K562 (cell line): ENCODE results near the gene NEDD4L. TPM values are rescaled to one million over a fixed set of nuclear protein-coding genes. Genes with fewer than 3 reads are reported as not detected.

ENCODE experiments used
- ATAC-seq: fragments of 200-7000 bp; cut with Tn5 transposase; 3 replicates; pipeline ENCODE4 v1.9.1; 2020; ENCODE audit warnings: moderate library complexity
- BruUV-seq: library from RNA; stranded (reverse); fragments of 400-500 nt; replicated peaks from 2 replicates; lab custom pipeline; 2021; lab: Mats Ljungman, UMichigan
- CTCF ChIA-PET: fragments of 300-600 bp; formaldehyde crosslinking; extraction: SDS; loops from one replicate; lab custom pipeline; 2021; ENCODE audit warnings: low intra/inter-chr PET ratio; lab: Yijun Ruan, JAX
- POLR2A ChIA-PET: fragments of 300-600, 350-650 bp; sonication (Branson Sonifier 250); formaldehyde crosslinking; extraction: SDS; loops from one replicate; lab custom pipeline; 2021; ENCODE audit warnings: antibody characterized with exemption, inconsistent platforms; lab: Yijun Ruan, JAX
- DNase-seq, 4 experiments: peaks; one replicate each; pipeline versions ENCODE4 v3.0.0 to v3.0.0-alpha.2; 2011 to 2018; ENCODE audit warnings: low spot score in 3 of 4, mixed read lengths in 3 of 4; ENCODE audit errors: extremely low read depth in 1 of 4
- FAIRE-seq: peaks from 2 replicates; lab custom pipeline; 2011; peaks lifted over from hg19 to GRCh38; lab: Jason Lieb, UNC
- H2AFZ ChIP-seq: 2 replicates; pipeline ENCODE4 v1.6.0; 2011; ENCODE audit warnings: low read depth, low read length, control low read depth, inconsistent platforms
- H3K27ac ChIP-seq: fragments of 200-600 bp; 3 replicates; pipeline ENCODE4 v1.8.0; 2011; ENCODE audit warnings: low read depth, mild to moderate bottlenecking, control low read depth, inconsistent platforms, low read length, moderate library complexity, mixed read lengths; ENCODE audit errors: extremely low read depth
- H3K27me3 ChIP-seq, 2 experiments: fragments of 300-600 bp in 1 of 2; 2 replicates in 1 of 2; 3 replicates in 1 of 2; pipeline versions ENCODE4 v1.6.0 to v1.8.0; 2011; ENCODE audit warnings: inconsistent platforms in 2 of 2, low read length in 2 of 2, mild to moderate bottlenecking in 1 of 2, mixed read lengths in 1 of 2, moderate library complexity in 1 of 2; ENCODE audit not compliant: control insufficient read depth in 2 of 2, insufficient read depth in 2 of 2
- H3K36me3 ChIP-seq: fragments of 300-600 bp; 3 replicates; pipeline ENCODE4 v1.8.0; 2011; ENCODE audit warnings: mild to moderate bottlenecking, low read length, inconsistent platforms; ENCODE audit not compliant: control insufficient read depth, insufficient read depth
- H3K4me1 ChIP-seq, 2 experiments: fragments of 200-600 bp in 1 of 2; replicated peaks in 1 of 2; 2 replicates in 1 of 2; 3 replicates in 1 of 2; pipeline versions ENCODE4 v1.5.1 to v1.8.0; 2011; ENCODE audit warnings: inconsistent platforms in 2 of 2, low read length in 2 of 2, mild to moderate bottlenecking in 1 of 2, mixed read lengths in 1 of 2, moderate library complexity in 1 of 2; ENCODE audit not compliant: control insufficient read depth in 2 of 2, insufficient read depth in 2 of 2
- H3K4me2 ChIP-seq: 2 replicates; pipeline ENCODE4 v1.6.1; 2011; ENCODE audit warnings: low read length, control low read depth, inconsistent platforms, mixed read lengths; ENCODE audit not compliant: insufficient read depth
- H3K4me3 ChIP-seq: fragments of 200-600 bp; sonication (generic), shearing (Covaris generic); 2 replicates; pipeline ENCODE4 v1.5.1; 2016; ENCODE audit warnings: control low read depth, inconsistent platforms
- H3K79me2 ChIP-seq: fragments of 200-600 bp; 3 replicates; pipeline ENCODE4 v1.8.0; 2011; ENCODE audit warnings: low read length, inconsistent platforms; ENCODE audit not compliant: control insufficient read depth, insufficient read depth
- H3K9ac ChIP-seq, 2 experiments: 2 replicates each; pipeline versions ENCODE4 v1.6.0 to v1.6.1; 2011; ENCODE audit warnings: low read depth in 2 of 2, low read length in 2 of 2, control low read depth in 1 of 2, inconsistent platforms in 1 of 2, mild to moderate bottlenecking in 1 of 2, mixed read lengths in 1 of 2; ENCODE audit not compliant: insufficient read depth in 1 of 2
- H3K9me1 ChIP-seq: one replicate; pipeline ENCODE4 v1.6.0; 2011; ENCODE audit warnings: inconsistent platforms, mild to moderate bottlenecking, low read length, moderate library complexity; ENCODE audit not compliant: control insufficient read depth, insufficient read depth
- H3K9me3 ChIP-seq: replicated peaks from 2 replicates; pipeline ENCODE4 v1.5.1; 2011; ENCODE audit warnings: low read depth, low read length, inconsistent platforms; ENCODE audit not compliant: control insufficient read depth, insufficient read depth
- H4K20me1 ChIP-seq: replicated peaks from 2 replicates; pipeline ENCODE4 v1.6.1; 2011; ENCODE audit warnings: low read length, inconsistent platforms, mixed read lengths; ENCODE audit not compliant: control insufficient read depth, insufficient read depth
- CBX3 ChIP-seq, 2 experiments: IDR thresholded peaks; 1 replicate in 1 of 2; 2 replicates in 1 of 2; pipeline ENCODE4 v1.6.1; 2012; ENCODE audit warnings: inconsistent platforms in 2 of 2, low read length in 2 of 2, borderline replicate concordance in 1 of 2, control low read depth in 1 of 2
- CTBP1 ChIP-seq: fragments of 450-650 bp; IDR thresholded peaks from 2 replicates; pipeline ENCODE4 v1.6.1; 2016; ENCODE audit warnings: borderline replicate concordance
- DPF2 ChIP-seq: fragments of 450-650 bp; IDR thresholded peaks from 2 replicates; pipeline ENCODE4 v1.6.1; 2016
- FOSL1 ChIP-seq: fragments of 200-800 bp; sonication (Bioruptor generic); conservative IDR thresholded peaks from 2 replicates; pipeline ENCODE4 v1.6.1; 2016; ENCODE audit warnings: missing genetic modification characterization, missing compliant biosample characterization
- HNRNPUL1 ChIP-seq: fragments of 200-400 bp; formaldehyde crosslinking; IDR thresholded peaks from 2 replicates; pipeline ENCODE4 v1.6.1; 2017; ENCODE audit warnings: low read length
- ID3 ChIP-seq, 2 experiments: fragments of 250-450 bp in 1 of 2; fragments of 450-650 bp in 1 of 2; sonication (Bioruptor Pico) in 1 of 2; IDR thresholded peaks; 2 replicates each; pipeline versions ENCODE4 v1.6.1 to v1.8.0; 2016 to 2021; ENCODE audit warnings: mild to moderate bottlenecking in 2 of 2, moderate library complexity in 2 of 2, missing compliant biosample characterization in 1 of 2, missing genetic modification characterization in 1 of 2
- MEIS2 ChIP-seq: fragments of 450-650 bp; IDR thresholded peaks from 2 replicates; pipeline ENCODE4 v1.6.1; 2014; ENCODE audit warnings: mild to moderate bottlenecking; ENCODE audit not compliant: partially characterized antibody
- PCBP2 ChIP-seq: fragments of 200-400 bp; formaldehyde crosslinking; IDR thresholded peaks from 2 replicates; pipeline ENCODE4 v1.6.1; 2018; ENCODE audit warnings: low read length, low read depth, mild to moderate bottlenecking, moderate library complexity; ENCODE audit not compliant: poor library complexity, severe bottlenecking
- PREB ChIP-seq: sonication (generic); formaldehyde crosslinking; IDR thresholded peaks from 2 replicates; pipeline ENCODE4 v1.8.1; 2023; ENCODE audit warnings: mild to moderate bottlenecking, missing genetic modification reagents
- SAFB ChIP-seq: fragments of 200-400 bp; formaldehyde crosslinking; IDR thresholded peaks from 2 replicates; pipeline ENCODE4 v1.6.1; 2017; ENCODE audit warnings: low read depth, low read length, borderline replicate concordance
- SMARCC2 ChIP-seq: fragments of 450-650 bp; IDR thresholded peaks from 2 replicates; pipeline ENCODE4 v1.6.1; 2017; ENCODE audit warnings: antibody characterized with exemption, moderate library complexity, mild to moderate bottlenecking, low read depth
- SRSF3 ChIP-seq: fragments of 200-400 bp; formaldehyde crosslinking; IDR thresholded peaks from 2 replicates; pipeline ENCODE4 v1.6.1; 2016; ENCODE audit warnings: mild to moderate bottlenecking, low read length, moderate library complexity; ENCODE audit not compliant: insufficient read depth
- TEAD1 ChIP-seq, 2 experiments: fragments of 450-650 bp in 1 of 2; sonication (generic) in 1 of 2; formaldehyde crosslinking; IDR thresholded peaks; 2 replicates each; pipeline versions ENCODE4 v1.4.0 to v1.8.0; 2020 to 2022; ENCODE audit warnings: mild to moderate bottlenecking in 2 of 2, missing genetic modification reagents in 1 of 2
- TEAD4 ChIP-seq, 2 experiments: sonication (generic) in 1 of 2; formaldehyde crosslinking in 1 of 2; IDR thresholded peaks; 2 replicates each; pipeline versions ENCODE4 v1.6.1 to v1.8.0; 2012 to 2022; ENCODE audit warnings: borderline replicate concordance in 1 of 2, inconsistent platforms in 1 of 2, low read length in 1 of 2, mild to moderate bottlenecking in 1 of 2, missing genetic modification reagents in 1 of 2
- ZFX ChIP-seq: sonication (generic); formaldehyde crosslinking; IDR thresholded peaks from 2 replicates; pipeline ENCODE4 v1.8.0; 2022; ENCODE audit warnings: mild to moderate bottlenecking, missing genetic modification reagents, moderate library complexity
- ZNF175 ChIP-seq: fragments of 200-800 bp; sonication (Bioruptor generic); IDR thresholded peaks from 2 replicates; pipeline ENCODE4 v1.6.1; 2016; ENCODE audit warnings: low read depth, mild to moderate bottlenecking, missing genetic modification characterization, missing compliant biosample characterization
- ZNF3 ChIP-seq: fragments of 250-450 bp; sonication (Bioruptor Pico); IDR thresholded peaks from 2 replicates; pipeline ENCODE4 v1.5.0; 2021; ENCODE audit warnings: mild to moderate bottlenecking, moderate library complexity
- ZNF589 ChIP-seq: fragments of 200-800 bp; sonication (Bioruptor generic); IDR thresholded peaks from 2 replicates; pipeline ENCODE4 v1.6.1; 2016; ENCODE audit warnings: low read depth, missing genetic modification characterization, missing compliant biosample characterization
- WGBS: fragments of 100-300 bp; shearing (Covaris generic); methylation state at CpG from one replicate; pipeline ENCODE4 v1.1.6; 2016; ENCODE audit warnings: low coverage, mixed read lengths; ENCODE audit not compliant: insufficient coverage; ENCODE audit errors: missing lambda C conversion rate; 5-methylcytosine and 5-hydroxymethylcytosine counted together
- in situ Hi-C: fragments of 300-500 bp; cut with MboI; formaldehyde crosslinking; loops from 4 replicates; pipeline ENCODE4 v1.15.0; 2018; ENCODE audit warnings: inconsistent platforms, mixed read lengths
- intact Hi-C: fragments of 100-400 bp; cut with micrococcal nuclease; formaldehyde crosslinking; loops from 2 replicates; pipeline ENCODE4 v1.14.2; 2022
- polyA plus RNA-seq, 8 experiments: library from polyadenylated mRNA; depleted of rRNA in 4 of 8; stranded (reverse) in 5 of 8; unstranded in 3 of 8; fragments of >200 nt; fragmentation: Nextera tagmentation in 2 of 8; fragmentation: Illumina TruSeq in 1 of 8; extraction: Ambion mirVana in 2 of 8; extraction: Trizol in 1 of 8; gene quantifications; 2 replicates each; pipeline versions ENCODE4 v1.2.1 to v1.2.3, GENCODE V29; 2011 to 2014; ENCODE audit warnings: inconsistent platforms in 1 of 8, missing spikeins in 1 of 8
- total RNA-seq, 7 experiments: library from RNA; depleted of rRNA in 6 of 7; stranded (reverse); fragments of >200 nt in 6 of 7; fragmentation: Illumina TruSeq in 2 of 7; extraction: Trizol in 2 of 7; gene quantifications; 2 replicates each; pipeline versions ENCODE4 v1.2.1 to v1.2.3, GENCODE V29; 2011 to 2021; ENCODE audit warnings: low replicate concordance in 1 of 7

NEDD4L gene
- total and polyA plus RNA-seq, 9 of the 15 experiments (the other 6 are each of a cell fraction or from before 2014, with no cell fraction given), result 8.1 to 33.4 (median 19.9) TPM

- 18% methylated on average over 7 of the region's 8 CpGs for WGBS
- Histone ChIP-seq H3K27me3 (no peaks in the 10 kb centered on the region), H3K79me2 (peaks cover 58% of the 10 kb centered on the region), H3K36me3 (peaks cover 2% of the 10 kb centered on the region; the same call in 1 of the 3 replicates), H3K4me1 (peaks cover 5 to 40% of the 10 kb centered on the region in 2 experiments; a peak in 4 of 5 replicates), H3K9ac (no peak overlapping the region), H3K9me1 (no peaks in the 10 kb centered on the region), H3K9me3 (no peaks in the 10 kb centered on the region), H3K27ac (peak overlapping the region; percentile 38; the same call in 2 of the 3 replicates), H2AFZ (no peak overlapping the region), H3K4me2 (peak overlapping the region; percentile 27; the same call in 1 of the 2 replicates), H4K20me1 (no peaks in the 10 kb centered on the region), H3K4me3 (no peak overlapping the region)
- ChIA-PET CTCF (no interaction called here), POLR2A (no interaction called here)
- ATAC-seq (peak; percentile 40), DNase-seq (peak in 2 of 4 experiments; percentile 19 to 45), FAIRE-seq (no peak)
- in situ Hi-C loops, result no loop called here
- no TSS peak for BruUV-seq
- intact Hi-C loops, result no loop called here
- TF ChIP-seq PREB (CRISPR knock-in tag), result no peak
- TF ChIP-seq CBX3 (IDR thresholded peaks at IDR 0.05; ENCODE audit: borderline replicate concordance in 1 of 2, low read length in 2 of 2), result 0 out of 3 replicates have a peak, but pooled peaks of 1 of the 2 experiments have one; percentile 54
- TF ChIP-seq CTBP1, result peak; percentile 62; the same call in 1 of the 2 replicates
- TF ChIP-seq SMARCC2, result peak; percentile 46; the same call in 1 of the 2 replicates
- no peak for TF ChIP-seq ZNF3 (CRISPR knock-in tag)
- no peak for TF ChIP-seq ZFX (CRISPR knock-in tag)
- TF ChIP-seq ZNF589 (CRISPR knock-in tag), result no peak
- no peak for TF ChIP-seq PCBP2
- peak; percentile 79 for TF ChIP-seq TEAD4 (IDR thresholded peaks at IDR 0.05; ENCODE audit: low read length)
- no peak for TF ChIP-seq TEAD4 (CRISPR knock-in tag; IDR thresholded peaks at IDR 0.05; ENCODE audit: borderline replicate concordance)
- no peak for TF ChIP-seq SAFB
- no peak for TF ChIP-seq ZNF175 (CRISPR knock-in tag)
- TF ChIP-seq TEAD1 (CRISPR knock-in tag; IDR thresholded peaks at IDR 0.05), result peak; percentile 62 to 64; a peak in 2 of 4 replicates
- no peak for TF ChIP-seq FOSL1 (tag)
- TF ChIP-seq DPF2, result peak; percentile 62
- TF ChIP-seq HNRNPUL1, result no peak
- no peak for TF ChIP-seq SRSF3
- no peak for TF ChIP-seq MEIS2
- no peak for TF ChIP-seq ID3 (CRISPR knock-in tag; IDR thresholded peaks at IDR 0.05)
- TF ChIP-seq ID3 (tag; IDR thresholded peaks at IDR 0.05), result no peak
Measured at GRCh38 chr18:58054041-58054781, 10.2 kb downstream of the NEDD4L start.
